Measurements from ENCODE around the gene COL27A1. TPM values are rescaled to one million over a fixed set of nuclear protein-coding genes. Genes with fewer than 3 reads are reported as not detected.

The COL27A1 gene
- polyA plus RNA-seq, 1 of the 3 experiments (the other 2 are of a cell fraction): 8.7 TPM

GRCh38 chr9:114119242-114120191, 35.8 kb upstream of the COL27A1 start:
- ChIA-PET CTCF (interaction anchor here (1.5 to 5.0 kb wide), 3 partner anchors 12 to 171 kb away, joined by 3 to 28 read pairs (median 8); partner anchors contain the start of gene COL27A1), POLR2A (no interaction called here)
- Histone ChIP-seq H4K20me1 (ENCODE audit: insufficient read depth) (no peaks in the 10 kb centered on the region), H3K9me2 (no peaks in the 10 kb centered on the region), H3K27ac (ENCODE audit: low read depth in 2 of 2, low read length in 1 of 2) (no peak overlapping the region), H3K9ac (no peak overlapping the region), H3K27me3 (ENCODE audit: insufficient read depth) (peaks cover 5% of the 10 kb centered on the region; the same call in 1 of the 2 replicates), H3K36me3 (replicated peaks in 1 of 2; ENCODE audit: control insufficient read depth in 1 of 2, insufficient read depth in 2 of 2, low read length in 1 of 2) (no peaks in the 10 kb centered on the region), H3K79me2 (ENCODE audit: insufficient read depth) (no peaks in the 10 kb centered on the region), H3F3A (replicated peaks; ENCODE audit: insufficient read depth) (no peaks in the 10 kb centered on the region), H2AFZ (ENCODE audit: low read depth) (no peak overlapping the region), H3K4me2 (no peak overlapping the region), H3K4me1 (ENCODE audit: control insufficient read depth in 1 of 2, insufficient read depth in 2 of 2, low read depth in 1 of 2, low read length in 1 of 2) (no peaks in the 10 kb centered on the region; a peak in 1 of 4 replicates), H3K4me3 (ENCODE audit: low read depth in 2 of 2, low read length in 1 of 2) (no peak overlapping the region), H3K9me3 (no peaks in the 10 kb centered on the region)
- no peak for DNase-seq
- 40% methylated on average over 7 of the region's 9 CpGs for WGBS (ENCODE audit: low lambda C conversion rate)
- TF ChIP-seq POLR2AphosphoS5 (IDR thresholded peaks at IDR 0.05; ENCODE audit: low read depth, low read length) (no peak), RXRA (IDR thresholded peaks at IDR 0.05; ENCODE audit: borderline replicate concordance, low read depth) (no peak), EZH2phosphoT487 (IDR thresholded peaks at IDR 0.05; ENCODE audit: borderline replicate concordance, low read depth) (no peak), FOXJ3 (CRISPR knock-in tag; IDR thresholded peaks at IDR 0.05) (no peak), RAD21 (IDR thresholded peaks at IDR 0.05; ENCODE audit: low read length) (no peak), JUND (IDR thresholded peaks at IDR 0.05) (no peak), ZBTB33 (IDR thresholded peaks at IDR 0.05; ENCODE audit: borderline replicate concordance, low read depth) (no peak), USF2 (IDR thresholded peaks at IDR 0.05; ENCODE audit: borderline replicate concordance, low read depth, low read length) (no peak), ELF1 (IDR thresholded peaks at IDR 0.05) (no peak), FOSL2 (IDR thresholded peaks at IDR 0.05; ENCODE audit: borderline replicate concordance, low read depth) (no peak), YY1 (IDR thresholded peaks at IDR 0.05; ENCODE audit: low read depth) (no peak), GABPA (IDR thresholded peaks at IDR 0.05; ENCODE audit: low read depth) (no peak), GATA2 (CRISPR knock-in tag; IDR thresholded peaks at IDR 0.05) (no peak), RCOR1 (IDR thresholded peaks at IDR 0.05; ENCODE audit: low read length) (no peak), TEAD4 (IDR thresholded peaks at IDR 0.05; ENCODE audit: borderline replicate concordance, insufficient read depth) (no peak), NRF1 (IDR thresholded peaks at IDR 0.05; ENCODE audit: low read depth, low read length) (no peak)
